GM12878 (cell line): ENCODE results near the gene TAF6L. TPM values are rescaled to one million over a fixed set of nuclear protein-coding genes. Genes with fewer than 3 reads are reported as not detected.

Experiments used
- ATAC-seq: fragments of 200-7000 bp; cut with Tn5 transposase; 3 replicates; pipeline ENCODE4 v1.9.1; 2020; ENCODE audit warnings: mild to moderate bottlenecking, moderate library complexity
- BruUV-seq: library from RNA; stranded (reverse); fragments of 400-500 nt; replicated peaks from 2 replicates; lab custom pipeline; 2021; lab: Mats Ljungman, UMichigan
- CTCF ChIA-PET: fragments of 300-600 bp; sonication (Branson Sonifier 250); formaldehyde crosslinking; extraction: SDS; loops from one replicate; lab custom pipeline; 2021; ENCODE audit warnings: inconsistent platforms; lab: Yijun Ruan, JAX
- POLR2A ChIA-PET: fragments of 350-600 bp; formaldehyde crosslinking; extraction: SDS; loops from one replicate; lab custom pipeline; 2021; ENCODE audit warnings: inconsistent platforms; lab: Charles Lee
- RAD21 ChIA-PET: fragments of 300-600 bp; sonication (Branson Sonifier 250); formaldehyde crosslinking; loops from one replicate; lab custom pipeline; 2023; ENCODE audit warnings: antibody characterized with exemption; ENCODE audit not compliant: unreplicated experiment; lab: Charles Lee
- SMC1A ChIA-PET: fragments of 300-600 bp; sonication (Branson Sonifier 250); formaldehyde crosslinking; loops from one replicate; lab custom pipeline; 2023; ENCODE audit not compliant: unreplicated experiment, uncharacterized antibody; lab: Charles Lee
- DNase-seq: peaks from one replicate; pipeline ENCODE4 v3.0.0-alpha.2; 2011; ENCODE audit warnings: low read depth, low spot score
- FAIRE-seq: peaks from 3 replicates; lab custom pipeline; 2011; peaks lifted over from hg19 to GRCh38; lab: Jason Lieb, UNC
- H2AFZ ChIP-seq: 2 replicates; pipeline ENCODE4 v1.6.0; 2011; ENCODE audit warnings: low read depth, low read length, control low read depth; ENCODE audit not compliant: control insufficient read depth
- H3K27ac ChIP-seq: 2 replicates; pipeline ENCODE4 v1.5.1; 2011; ENCODE audit warnings: control low read depth; ENCODE audit not compliant: control insufficient read depth, insufficient read depth
- H3K27me3 ChIP-seq, 2 experiments: replicated peaks in 1 of 2; 2 replicates each; pipeline versions ENCODE4 v1.6.0 to v1.6.1; 2011; ENCODE audit warnings: low read length in 1 of 2; ENCODE audit not compliant: control insufficient read depth in 2 of 2, insufficient read depth in 2 of 2
- H3K36me3 ChIP-seq, 2 experiments: 2 replicates each; pipeline ENCODE4 v1.5.1; 2011; ENCODE audit warnings: low read length in 1 of 2; ENCODE audit not compliant: control insufficient read depth in 2 of 2, insufficient read depth in 2 of 2
- H3K4me1 ChIP-seq: 2 replicates; pipeline ENCODE4 v1.6.1; 2011; ENCODE audit warnings: mild to moderate bottlenecking, low read length, moderate library complexity, mixed read lengths; ENCODE audit not compliant: control insufficient read depth, insufficient read depth
- H3K4me2 ChIP-seq: 2 replicates; pipeline ENCODE4 v1.6.0; 2011; ENCODE audit warnings: control low read depth; ENCODE audit not compliant: control insufficient read depth, insufficient read depth
- H3K4me3 ChIP-seq: fragments of 200-600 bp; sonication (generic); 2 replicates; pipeline ENCODE4 v1.5.1; 2016
- H3K79me2 ChIP-seq: 2 replicates; pipeline ENCODE4 v1.6.0; 2011; ENCODE audit warnings: low read length; ENCODE audit not compliant: control insufficient read depth, insufficient read depth
- H3K9ac ChIP-seq: 2 replicates; pipeline ENCODE4 v1.8.0; 2011; ENCODE audit warnings: low read length, control low read depth, mixed read lengths; ENCODE audit not compliant: control insufficient read depth, insufficient read depth
- H3K9me3 ChIP-seq: replicated peaks from 3 replicates; pipeline ENCODE4 v1.5.1; 2011; ENCODE audit warnings: mild to moderate bottlenecking, low read length; ENCODE audit not compliant: control insufficient read depth, insufficient read depth
- H4K20me1 ChIP-seq: 2 replicates; pipeline ENCODE4 v1.6.0; 2011; ENCODE audit not compliant: control insufficient read depth, insufficient read depth
- CBX5 ChIP-seq: sonication (generic); IDR thresholded peaks from 2 replicates; pipeline ENCODE4 v1.6.1; 2016; ENCODE audit warnings: low read depth, moderate library complexity, mild to moderate bottlenecking, inconsistent platforms
- CREM ChIP-seq: IDR thresholded peaks from 2 replicates; pipeline ENCODE4 v1.6.1; 2014; ENCODE audit warnings: antibody characterized with exemption, low read depth
- HDGF ChIP-seq: fragments of 450-650 bp; IDR thresholded peaks from 2 replicates; pipeline ENCODE4 v1.6.1; 2016; ENCODE audit warnings: antibody characterized with exemption
- JUNB ChIP-seq: IDR thresholded peaks from 2 replicates; pipeline ENCODE4 v1.6.1; 2016; ENCODE audit warnings: antibody characterized with exemption, mild to moderate bottlenecking
- KDM1A ChIP-seq: fragments of 200-600 bp; sonication (generic); IDR thresholded peaks from 2 replicates; pipeline ENCODE4 v1.6.1; 2016; ENCODE audit warnings: borderline replicate concordance
- KLF5 ChIP-seq: fragments of 450-650 bp; IDR thresholded peaks from 2 replicates; pipeline ENCODE4 v1.6.1; 2014; ENCODE audit warnings: mild to moderate bottlenecking; ENCODE audit not compliant: partially characterized antibody
- MTA3 ChIP-seq: IDR thresholded peaks from 2 replicates; pipeline ENCODE4 v1.6.1; 2012; ENCODE audit warnings: low read length, inconsistent platforms, borderline replicate concordance
- NFXL1 ChIP-seq: fragments of 450-650 bp; IDR thresholded peaks from 2 replicates; pipeline ENCODE4 v1.6.1; 2017; ENCODE audit warnings: antibody characterized with exemption, mild to moderate bottlenecking, borderline replicate concordance
- NRF1 ChIP-seq: conservative IDR thresholded peaks from 2 replicates; pipeline ENCODE4 v1.6.1; 2011; ENCODE audit warnings: mild to moderate bottlenecking, low read depth, low read length, improper control_type of control experiment
- SPI1 ChIP-seq: IDR thresholded peaks from 2 replicates; pipeline ENCODE4 v1.6.1; 2011; ENCODE audit warnings: low read depth, mild to moderate bottlenecking, low read length, moderate library complexity, borderline replicate concordance; ENCODE audit not compliant: insufficient read depth
- ZNF207 ChIP-seq: fragments of 450-650 bp; IDR thresholded peaks from 2 replicates; pipeline ENCODE4 v1.6.1; 2014; ENCODE audit warnings: antibody characterized with exemption, mild to moderate bottlenecking, borderline replicate concordance
- WGBS: methylation state at CpG from one replicate; pipeline ENCODE4 v1.1.6; 2016; ENCODE audit warnings: low lambda C conversion rate; ENCODE audit not compliant: insufficient replicate concordance, insufficient coverage; ENCODE audit errors: missing lambda C conversion rate; 5-methylcytosine and 5-hydroxymethylcytosine counted together
- in situ Hi-C: fragments of 300-500 bp; cut with MboI; formaldehyde crosslinking; loops from 9 replicates; pipeline ENCODE4 v1.14.3; 2018; ENCODE audit warnings: mixed read lengths
- intact Hi-C: fragments of 100-400 bp; cut with micrococcal nuclease; formaldehyde crosslinking; loops from one replicate; pipeline ENCODE4 v1.14.2; 2022; ENCODE audit not compliant: unreplicated experiment
- polyA plus RNA-seq, 11 experiments: library from polyadenylated mRNA; depleted of rRNA in 4 of 11; unstranded in 6 of 11; stranded (reverse) in 5 of 11; fragments of >200 nt; fragmentation: Nextera tagmentation in 4 of 11; fragmentation: Illumina TruSeq in 1 of 11; extraction: Ambion mirVana in 4 of 11; extraction: Trizol in 1 of 11; gene quantifications; 1 replicate in 1 of 11; 2 replicates in 10 of 11; pipeline versions ENCODE4 v1.2.1 to v1.2.3, GENCODE V29; 2011 to 2016; ENCODE audit warnings: inconsistent platforms in 2 of 11, missing spikeins in 2 of 11, low read depth in 1 of 11
- total RNA-seq, 4 experiments: library from RNA; depleted of rRNA in 3 of 4; stranded (reverse); fragments of >200 nt in 3 of 4; fragmentation: Illumina TruSeq in 1 of 4; extraction: Trizol in 1 of 4; gene quantifications; 2 replicates each; pipeline versions ENCODE4 v1.2.1 to v1.2.3, GENCODE V29; 2013 to 2021
- TF ChIP-seq, protein P1 (sequence below): fragments of 450-650 bp; IDR thresholded peaks from 2 replicates; pipeline ENCODE4 v1.6.1; 2017; ENCODE audit warnings: antibody characterized with exemption, mild to moderate bottlenecking, moderate library complexity
- TF ChIP-seq, protein P2 (sequence below): IDR thresholded peaks from 2 replicates; pipeline ENCODE4 v1.6.1; 2012; ENCODE audit warnings: low read depth, low read length, improper control_type of control experiment
- TF ChIP-seq, protein P3 (sequence below): fragments of 150-350 bp; IDR thresholded peaks from 2 replicates; pipeline ENCODE4 v1.6.1; 2016; ENCODE audit warnings: low read depth, low read length
- TF ChIP-seq, protein P4 (sequence below): fragments of 450-650 bp; IDR thresholded peaks from 2 replicates; pipeline ENCODE4 v1.6.1; 2014; ENCODE audit warnings: mild to moderate bottlenecking

TAF6L gene
- total and polyA plus RNA-seq, 10 of the 15 experiments (the other 5 are each of a cell fraction or from before 2014, with no cell fraction given), result 0.15 to 35.6 (median 19.0) TPM

DNA sequence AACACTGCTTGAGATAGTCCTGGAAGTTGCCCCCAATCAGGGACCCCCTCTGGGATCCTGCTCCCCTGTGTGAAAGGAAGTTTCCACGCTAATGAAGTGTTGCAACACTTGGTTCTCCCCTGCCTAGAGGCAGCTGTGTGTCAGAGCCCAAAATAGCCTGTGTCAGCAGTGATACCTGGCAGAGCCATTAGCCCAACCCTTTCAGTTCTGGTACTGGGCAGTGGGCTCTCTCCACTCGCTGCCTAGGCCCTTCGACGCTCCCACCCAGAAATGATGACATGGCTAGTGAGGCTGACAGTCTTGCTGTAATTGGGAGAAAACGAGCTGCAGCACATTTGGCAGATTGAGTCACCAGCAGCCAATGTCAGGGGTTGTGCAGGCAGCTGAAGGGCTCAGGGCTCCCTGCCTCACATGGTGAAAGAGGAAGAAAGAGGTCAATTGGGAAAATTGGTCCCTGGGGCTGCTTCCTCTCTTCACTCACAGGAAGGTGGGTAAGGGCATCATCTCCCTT, 35.5 kb downstream of the TAF6L start (continued):
- TF ChIP-seq SPI1 (no peak), KDM1A (no peak)

DNA sequence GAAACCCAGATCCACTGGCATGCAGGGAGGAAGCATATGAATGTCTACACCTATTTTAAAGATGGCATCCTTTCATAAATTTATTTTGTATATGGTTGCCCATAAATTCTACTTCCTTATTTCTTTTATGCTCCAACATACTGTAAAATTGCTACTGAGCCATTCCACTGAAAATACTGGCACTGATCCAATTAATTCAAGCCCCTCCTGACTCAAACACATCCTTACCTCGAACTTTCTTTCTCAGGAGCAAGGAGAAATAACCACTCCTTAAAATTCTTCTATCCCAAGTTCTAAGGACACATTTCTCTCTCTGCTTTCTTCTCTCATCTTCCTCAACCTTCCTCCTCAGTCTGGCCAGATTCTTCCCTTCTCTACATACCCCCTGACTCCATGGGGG, 39.6 kb downstream of the TAF6L start:
- no peak overlapping the region for H3K9ac ChIP-seq
- intact Hi-C loops (no loop called here), in situ Hi-C loops (no loop called here)
- H3K4me1 ChIP-seq, result peaks cover 11% of the 10 kb centered on the region
- ChIA-PET RAD21 (no interaction called here), CTCF (interaction anchor here (0.9 kb wide), 1 partner anchor 24 kb away, joined by 3 read pairs; the partner anchor contains the start of gene TMEM179B), POLR2A (interaction anchor here (0.5 to 1.0 kb wide), 3 partner anchors 13 to 137 kb away, joined by 3 to 4 read pairs (median 3); no protein-coding TSS in a partner anchor), SMC1A (no interaction called here)
- no peak overlapping the region for H2AFZ ChIP-seq
- ATAC-seq, result no peak
- H3K27ac ChIP-seq, result no peak overlapping the region
- WGBS, result 44% methylated on average over 1 of the region's 1 CpG
- no peak overlapping the region for H3K4me2 ChIP-seq
- FAIRE-seq, result no peak
- peaks cover 0 to 3% of the 10 kb centered on the region in 2 experiments; a peak in 1 of 4 replicates for H3K36me3 ChIP-seq
- H3K9me3 ChIP-seq, result no peaks in the 10 kb centered on the region
- H4K20me1 ChIP-seq, result no peaks in the 10 kb centered on the region
- no peak for DNase-seq
- no peaks in the 10 kb centered on the region for H3K27me3 ChIP-seq
- H3K4me3 ChIP-seq, result no peak overlapping the region
- peaks cover 2% of the 10 kb centered on the region; the same call in 1 of the 2 replicates for H3K79me2 ChIP-seq
- BruUV-seq, result no TSS peak
- TF ChIP-seq ZNF207 (no peak), JUNB (no peak), NRF1 (no peak), NFXL1 (no peak), KLF5 (no peak), CREM (no peak), CBX5 (no peak), MTA3 (no peak), HDGF (no peak)
- TF ChIP-seq, protein P1, sequence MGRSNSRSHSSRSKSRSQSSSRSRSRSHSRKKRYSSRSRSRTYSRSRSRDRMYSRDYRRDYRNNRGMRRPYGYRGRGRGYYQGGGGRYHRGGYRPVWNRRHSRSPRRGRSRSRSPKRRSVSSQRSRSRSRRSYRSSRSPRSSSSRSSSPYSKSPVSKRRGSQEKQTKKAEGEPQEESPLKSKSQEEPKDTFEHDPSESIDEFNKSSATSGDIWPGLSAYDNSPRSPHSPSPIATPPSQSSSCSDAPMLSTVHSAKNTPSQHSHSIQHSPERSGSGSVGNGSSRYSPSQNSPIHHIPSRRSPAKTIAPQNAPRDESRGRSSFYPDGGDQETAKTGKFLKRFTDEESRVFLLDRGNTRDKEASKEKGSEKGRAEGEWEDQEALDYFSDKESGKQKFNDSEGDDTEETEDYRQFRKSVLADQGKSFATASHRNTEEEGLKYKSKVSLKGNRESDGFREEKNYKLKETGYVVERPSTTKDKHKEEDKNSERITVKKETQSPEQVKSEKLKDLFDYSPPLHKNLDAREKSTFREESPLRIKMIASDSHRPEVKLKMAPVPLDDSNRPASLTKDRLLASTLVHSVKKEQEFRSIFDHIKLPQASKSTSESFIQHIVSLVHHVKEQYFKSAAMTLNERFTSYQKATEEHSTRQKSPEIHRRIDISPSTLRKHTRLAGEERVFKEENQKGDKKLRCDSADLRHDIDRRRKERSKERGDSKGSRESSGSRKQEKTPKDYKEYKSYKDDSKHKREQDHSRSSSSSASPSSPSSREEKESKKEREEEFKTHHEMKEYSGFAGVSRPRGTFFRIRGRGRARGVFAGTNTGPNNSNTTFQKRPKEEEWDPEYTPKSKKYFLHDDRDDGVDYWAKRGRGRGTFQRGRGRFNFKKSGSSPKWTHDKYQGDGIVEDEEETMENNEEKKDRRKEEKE, result no peak
- TF ChIP-seq, protein P2, sequence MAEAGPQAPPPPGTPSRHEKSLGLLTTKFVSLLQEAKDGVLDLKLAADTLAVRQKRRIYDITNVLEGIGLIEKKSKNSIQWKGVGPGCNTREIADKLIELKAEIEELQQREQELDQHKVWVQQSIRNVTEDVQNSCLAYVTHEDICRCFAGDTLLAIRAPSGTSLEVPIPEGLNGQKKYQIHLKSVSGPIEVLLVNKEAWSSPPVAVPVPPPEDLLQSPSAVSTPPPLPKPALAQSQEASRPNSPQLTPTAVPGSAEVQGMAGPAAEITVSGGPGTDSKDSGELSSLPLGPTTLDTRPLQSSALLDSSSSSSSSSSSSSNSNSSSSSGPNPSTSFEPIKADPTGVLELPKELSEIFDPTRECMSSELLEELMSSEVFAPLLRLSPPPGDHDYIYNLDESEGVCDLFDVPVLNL, result no peak
- TF ChIP-seq, protein P3, sequence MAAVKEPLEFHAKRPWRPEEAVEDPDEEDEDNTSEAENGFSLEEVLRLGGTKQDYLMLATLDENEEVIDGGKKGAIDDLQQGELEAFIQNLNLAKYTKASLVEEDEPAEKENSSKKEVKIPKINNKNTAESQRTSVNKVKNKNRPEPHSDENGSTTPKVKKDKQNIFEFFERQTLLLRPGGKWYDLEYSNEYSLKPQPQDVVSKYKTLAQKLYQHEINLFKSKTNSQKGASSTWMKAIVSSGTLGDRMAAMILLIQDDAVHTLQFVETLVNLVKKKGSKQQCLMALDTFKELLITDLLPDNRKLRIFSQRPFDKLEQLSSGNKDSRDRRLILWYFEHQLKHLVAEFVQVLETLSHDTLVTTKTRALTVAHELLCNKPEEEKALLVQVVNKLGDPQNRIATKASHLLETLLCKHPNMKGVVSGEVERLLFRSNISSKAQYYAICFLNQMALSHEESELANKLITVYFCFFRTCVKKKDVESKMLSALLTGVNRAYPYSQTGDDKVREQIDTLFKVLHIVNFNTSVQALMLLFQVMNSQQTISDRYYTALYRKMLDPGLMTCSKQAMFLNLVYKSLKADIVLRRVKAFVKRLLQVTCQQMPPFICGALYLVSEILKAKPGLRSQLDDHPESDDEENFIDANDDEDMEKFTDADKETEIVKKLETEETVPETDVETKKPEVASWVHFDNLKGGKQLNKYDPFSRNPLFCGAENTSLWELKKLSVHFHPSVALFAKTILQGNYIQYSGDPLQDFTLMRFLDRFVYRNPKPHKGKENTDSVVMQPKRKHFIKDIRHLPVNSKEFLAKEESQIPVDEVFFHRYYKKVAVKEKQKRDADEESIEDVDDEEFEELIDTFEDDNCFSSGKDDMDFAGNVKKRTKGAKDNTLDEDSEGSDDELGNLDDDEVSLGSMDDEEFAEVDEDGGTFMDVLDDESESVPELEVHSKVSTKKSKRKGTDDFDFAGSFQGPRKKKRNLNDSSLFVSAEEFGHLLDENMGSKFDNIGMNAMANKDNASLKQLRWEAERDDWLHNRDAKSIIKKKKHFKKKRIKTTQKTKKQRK, result no peak
- TF ChIP-seq, protein P4, sequence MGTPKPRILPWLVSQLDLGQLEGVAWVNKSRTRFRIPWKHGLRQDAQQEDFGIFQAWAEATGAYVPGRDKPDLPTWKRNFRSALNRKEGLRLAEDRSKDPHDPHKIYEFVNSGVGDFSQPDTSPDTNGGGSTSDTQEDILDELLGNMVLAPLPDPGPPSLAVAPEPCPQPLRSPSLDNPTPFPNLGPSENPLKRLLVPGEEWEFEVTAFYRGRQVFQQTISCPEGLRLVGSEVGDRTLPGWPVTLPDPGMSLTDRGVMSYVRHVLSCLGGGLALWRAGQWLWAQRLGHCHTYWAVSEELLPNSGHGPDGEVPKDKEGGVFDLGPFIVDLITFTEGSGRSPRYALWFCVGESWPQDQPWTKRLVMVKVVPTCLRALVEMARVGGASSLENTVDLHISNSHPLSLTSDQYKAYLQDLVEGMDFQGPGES, result no peak
